Endothelial cell (in vitro differentiated cells): ENCODE results near the gene FIBCD1. TPM values are rescaled to one million over a fixed set of nuclear protein-coding genes. Genes with fewer than 3 reads are reported as not detected.

Source experiments
- DNase-seq: peaks from one replicate; pipeline ENCODE4 v3.0.0; 2021; ENCODE audit warnings: low spot score
- H3K27ac Mint-ChIP-seq: one replicate; pipeline ENCODE4 v1.8.0; 2021; ENCODE audit warnings: mixed read lengths, inconsistent platforms; ENCODE audit not compliant: unreplicated experiment
- H3K27me3 Mint-ChIP-seq: one replicate; pipeline ENCODE4 v1.8.0; 2021; ENCODE audit warnings: mild to moderate bottlenecking, moderate library complexity, mixed read lengths, inconsistent platforms; ENCODE audit not compliant: unreplicated experiment
- H3K36me3 Mint-ChIP-seq: one replicate; pipeline ENCODE4 v1.8.0; 2021; ENCODE audit warnings: mild to moderate bottlenecking, low read depth, mixed read lengths, inconsistent platforms; ENCODE audit not compliant: unreplicated experiment
- H3K4me1 Mint-ChIP-seq: one replicate; pipeline ENCODE4 v1.8.0; 2021; ENCODE audit warnings: mild to moderate bottlenecking, mixed read lengths, inconsistent platforms; ENCODE audit not compliant: unreplicated experiment
- H3K4me3 Mint-ChIP-seq: one replicate; pipeline ENCODE4 v1.8.0; 2021; ENCODE audit warnings: mild to moderate bottlenecking, mixed read lengths, inconsistent platforms; ENCODE audit not compliant: unreplicated experiment
- H3K9me3 Mint-ChIP-seq: one replicate; pipeline ENCODE4 v1.8.0; 2021; ENCODE audit warnings: mixed read lengths, inconsistent platforms; ENCODE audit not compliant: unreplicated experiment
- total RNA-seq: library from RNA; stranded (reverse); fragmentation: NEBNext Ultra II Directional; extraction: Animal tissue kit (Norgen Biotek cat#: 25700); gene quantifications from one replicate; pipeline ENCODE4 v1.2.1, GENCODE V29; 2021; ENCODE audit not compliant: unreplicated experiment
- TF ChIP-seq, protein P1 (sequence below): fragments of 200-600 bp; sonication (generic); IDR thresholded peaks from one replicate; pipeline ENCODE4 v1.5.0; 2021; ENCODE audit warnings: antibody characterized with exemption; ENCODE audit not compliant: unreplicated experiment

The FIBCD1 gene
- total RNA-seq, 1 donor from 2014 or later = 0.33 TPM

DNA sequence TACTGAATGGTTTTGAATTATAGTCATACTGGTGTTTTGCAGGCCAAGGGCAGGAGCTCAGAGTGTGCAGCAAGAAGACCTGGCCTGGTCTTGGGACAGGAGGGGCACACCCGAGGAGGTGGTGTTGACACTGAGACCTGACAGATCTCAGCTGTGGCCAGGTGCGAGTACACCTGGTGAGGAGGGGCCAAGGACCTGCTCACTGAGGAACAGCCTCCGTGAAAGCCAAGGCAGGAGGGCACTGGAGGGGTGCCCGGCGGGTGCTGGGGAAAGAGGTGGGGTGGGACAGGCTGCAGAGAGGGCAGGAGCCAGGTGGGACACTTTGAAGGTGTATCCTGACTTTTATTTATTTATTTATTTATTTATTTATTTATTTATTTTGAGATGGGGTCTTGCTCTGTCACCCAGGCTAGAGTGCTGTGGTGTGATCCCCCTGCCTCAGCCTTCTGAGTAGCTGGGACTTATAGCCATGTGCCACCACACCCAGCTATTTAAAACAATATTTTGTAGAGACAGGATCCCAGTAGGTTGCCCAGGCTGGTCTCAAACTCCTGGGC, 46.6 kb upstream of the FIBCD1 start:
- Mint-ChIP-seq H3K27ac (no peak overlapping the region), H3K4me1 (no peaks in the 10 kb centered on the region), H3K9me3 (no peaks in the 10 kb centered on the region), H3K27me3 (peaks cover 6% of the 10 kb centered on the region), H3K36me3 (no peaks in the 10 kb centered on the region), H3K4me3 (no peak overlapping the region)
- TF ChIP-seq, protein P1, sequence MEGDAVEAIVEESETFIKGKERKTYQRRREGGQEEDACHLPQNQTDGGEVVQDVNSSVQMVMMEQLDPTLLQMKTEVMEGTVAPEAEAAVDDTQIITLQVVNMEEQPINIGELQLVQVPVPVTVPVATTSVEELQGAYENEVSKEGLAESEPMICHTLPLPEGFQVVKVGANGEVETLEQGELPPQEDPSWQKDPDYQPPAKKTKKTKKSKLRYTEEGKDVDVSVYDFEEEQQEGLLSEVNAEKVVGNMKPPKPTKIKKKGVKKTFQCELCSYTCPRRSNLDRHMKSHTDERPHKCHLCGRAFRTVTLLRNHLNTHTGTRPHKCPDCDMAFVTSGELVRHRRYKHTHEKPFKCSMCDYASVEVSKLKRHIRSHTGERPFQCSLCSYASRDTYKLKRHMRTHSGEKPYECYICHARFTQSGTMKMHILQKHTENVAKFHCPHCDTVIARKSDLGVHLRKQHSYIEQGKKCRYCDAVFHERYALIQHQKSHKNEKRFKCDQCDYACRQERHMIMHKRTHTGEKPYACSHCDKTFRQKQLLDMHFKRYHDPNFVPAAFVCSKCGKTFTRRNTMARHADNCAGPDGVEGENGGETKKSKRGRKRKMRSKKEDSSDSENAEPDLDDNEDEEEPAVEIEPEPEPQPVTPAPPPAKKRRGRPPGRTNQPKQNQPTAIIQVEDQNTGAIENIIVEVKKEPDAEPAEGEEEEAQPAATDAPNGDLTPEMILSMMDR = no peak
- DNase-seq = no peak

DNA sequence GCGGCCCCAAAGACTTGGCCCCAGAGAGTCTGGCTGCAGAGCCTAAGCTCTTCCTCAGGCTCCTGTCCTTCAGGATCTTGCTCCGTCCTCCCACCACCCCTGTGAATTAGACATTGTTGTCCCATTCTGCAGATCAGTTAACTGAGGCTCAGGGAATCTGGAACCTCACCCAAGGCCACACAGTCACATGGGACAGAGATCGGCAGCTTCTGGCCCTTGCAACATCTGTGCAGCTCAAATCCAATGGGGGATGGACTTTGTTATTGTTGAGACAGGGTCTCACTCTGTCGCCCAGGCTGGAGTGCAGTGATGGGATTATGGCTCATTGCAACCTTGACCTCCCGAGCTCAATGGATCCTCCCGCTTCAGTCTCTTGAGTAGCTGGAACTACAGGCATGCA, 46.0 kb upstream of the FIBCD1 start:
- Mint-ChIP-seq H3K27ac (no peak overlapping the region), H3K4me1 (no peaks in the 10 kb centered on the region), H3K27me3 (peaks cover 3% of the 10 kb centered on the region), H3K9me3 (no peaks in the 10 kb centered on the region), H3K36me3 (no peaks in the 10 kb centered on the region), H3K4me3 (no peak overlapping the region)
- no peak for DNase-seq
- TF ChIP-seq, protein P1 = no peak

DNA sequence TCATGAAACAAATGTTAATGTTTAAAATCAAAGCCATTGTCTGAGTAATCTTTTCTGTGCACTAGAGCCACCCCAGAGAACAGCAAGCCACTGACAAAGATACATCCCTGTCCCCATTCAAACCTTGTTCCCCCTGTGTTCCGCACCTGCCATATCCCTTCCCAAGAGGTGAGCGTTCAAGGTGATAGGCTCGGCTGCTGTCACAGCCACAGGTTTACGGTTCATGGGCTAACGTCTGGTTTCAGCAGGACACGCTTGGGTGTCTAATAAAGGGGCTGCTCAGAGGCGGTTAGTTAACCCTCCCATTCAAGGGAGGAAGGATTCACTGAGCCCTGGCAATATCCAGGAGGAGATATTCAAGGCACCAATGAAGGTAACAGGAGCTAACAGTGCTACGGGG, 45.5 kb upstream of the FIBCD1 start:
- TF ChIP-seq, protein P1 = no peak
- H3K9me3 Mint-ChIP-seq = no peaks in the 10 kb centered on the region
- DNase-seq = no peak
- no peaks in the 10 kb centered on the region for H3K4me1 Mint-ChIP-seq
- H3K27me3 Mint-ChIP-seq = peaks cover 3% of the 10 kb centered on the region
- H3K4me3 Mint-ChIP-seq = no peak overlapping the region
- no peaks in the 10 kb centered on the region for H3K36me3 Mint-ChIP-seq
- no peak overlapping the region for H3K27ac Mint-ChIP-seq

DNA sequence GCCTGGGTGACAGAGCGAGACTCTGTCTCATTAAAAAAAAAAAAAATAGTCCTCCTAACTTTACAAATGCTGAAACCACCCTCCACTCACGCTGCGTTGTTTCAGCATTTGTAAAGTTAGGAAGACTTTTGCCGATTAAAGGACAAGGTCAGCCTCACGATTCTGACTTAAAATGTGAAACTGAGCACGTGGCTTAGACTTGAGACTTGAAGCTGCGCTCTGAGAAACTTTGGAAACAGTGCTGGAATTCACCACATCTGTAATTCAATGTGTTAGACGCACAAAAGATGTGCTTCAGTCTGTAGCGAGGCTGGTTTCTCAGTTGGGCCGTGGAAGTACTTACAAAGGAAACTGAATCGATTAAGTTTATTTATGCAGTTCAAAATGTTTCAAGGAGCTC, 44.9 kb upstream of the FIBCD1 start:
- Mint-ChIP-seq H3K4me1 (no peaks in the 10 kb centered on the region), H3K36me3 (no peaks in the 10 kb centered on the region), H3K27ac (no peak overlapping the region), H3K9me3 (no peaks in the 10 kb centered on the region), H3K27me3 (peaks cover 3% of the 10 kb centered on the region), H3K4me3 (no peak overlapping the region)
- DNase-seq = no peak
- TF ChIP-seq, protein P1 = no peak

DNA sequence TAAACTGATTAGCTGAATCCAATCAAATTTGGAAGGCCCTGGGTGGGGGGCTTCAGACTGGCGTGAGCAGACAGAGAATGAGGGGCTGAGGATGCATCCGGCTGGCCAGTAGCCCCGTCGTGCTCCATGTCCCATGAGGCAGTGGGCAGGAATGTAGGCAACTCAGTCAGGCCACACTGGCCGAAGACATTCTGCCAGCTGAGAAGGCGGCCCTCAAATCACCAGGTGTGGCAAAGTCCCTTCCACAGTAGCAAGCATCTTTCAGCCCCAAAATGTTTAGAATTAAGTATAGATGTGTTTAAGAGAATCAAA, 44.3 kb upstream of the FIBCD1 start:
- Mint-ChIP-seq H3K36me3 (no peaks in the 10 kb centered on the region), H3K9me3 (no peaks in the 10 kb centered on the region), H3K27ac (no peak overlapping the region), H3K4me1 (no peaks in the 10 kb centered on the region), H3K4me3 (no peak overlapping the region), H3K27me3 (peaks cover 3% of the 10 kb centered on the region)
- DNase-seq = no peak
- TF ChIP-seq, protein P1 = no peak
